HEK293T (cell line): ENCODE data around the gene SYNM.

Experiments
- ARNT ChIP-seq: fragments of 450-650 bp; IDR thresholded peaks from 2 replicates; pipeline ENCODE4 v1.6.1; 2017; ENCODE audit warnings: mild to moderate bottlenecking
- BHLHE40 ChIP-seq: fragments of 450-650 bp; IDR thresholded peaks from 2 replicates; pipeline ENCODE4 v1.6.1; 2016; ENCODE audit warnings: mild to moderate bottlenecking, moderate library complexity, borderline replicate concordance
- CTBP1 ChIP-seq: fragments of 450-650 bp; IDR thresholded peaks from 2 replicates; pipeline ENCODE4 v1.6.1; 2016; ENCODE audit warnings: borderline replicate concordance
- ELF4 ChIP-seq: fragments of 450-650 bp; IDR thresholded peaks from 2 replicates; pipeline ENCODE4 v1.6.1; 2017; ENCODE audit warnings: antibody characterized with exemption
- FOXA1 ChIP-seq: fragments of 450-650 bp; IDR thresholded peaks from 2 replicates; pipeline ENCODE4 v1.6.1; 2016; ENCODE audit warnings: mild to moderate bottlenecking
- FOXK2 ChIP-seq: fragments of 450-650 bp; IDR thresholded peaks from 2 replicates; pipeline ENCODE4 v1.6.1; 2016; ENCODE audit warnings: mild to moderate bottlenecking
- FOXM1 ChIP-seq: fragments of 450-650 bp; IDR thresholded peaks from 2 replicates; pipeline ENCODE4 v1.6.1; 2017; ENCODE audit warnings: mild to moderate bottlenecking, borderline replicate concordance
- HDGF ChIP-seq: fragments of 450-650 bp; IDR thresholded peaks from 2 replicates; pipeline ENCODE4 v1.6.1; 2017; ENCODE audit warnings: antibody characterized with exemption, borderline replicate concordance
- LEF1 ChIP-seq: fragments of 450-650 bp; IDR thresholded peaks from 2 replicates; pipeline ENCODE4 v1.6.1; 2017; ENCODE audit warnings: mild to moderate bottlenecking, borderline replicate concordance
- NFRKB ChIP-seq: fragments of 450-650 bp; IDR thresholded peaks from 2 replicates; pipeline ENCODE4 v1.6.1; 2016; ENCODE audit warnings: mild to moderate bottlenecking, moderate library complexity
- SP1 ChIP-seq: fragments of 450-650 bp; IDR thresholded peaks from 2 replicates; pipeline ENCODE4 v1.6.1; 2017
- TARDBP ChIP-seq: fragments of 450-650 bp; IDR thresholded peaks from 2 replicates; pipeline ENCODE4 v1.6.1; 2016
- ZNF384 ChIP-seq: fragments of 450-650 bp; IDR thresholded peaks from 2 replicates; pipeline ENCODE4 v1.6.1; 2016
- TF ChIP-seq, protein P1 (sequence below): fragments of 450-650 bp; IDR thresholded peaks from 2 replicates; pipeline ENCODE4 v1.6.1; 2016

GRCh38 chr15:99108993-99109392 lies 4.1 kb downstream of the SYNM start:
- no peak for TF ChIP-seq LEF1
- no peak for TF ChIP-seq TARDBP
- no peak for TF ChIP-seq SP1
- no peak for TF ChIP-seq FOXM1
- no peak for TF ChIP-seq BHLHE40
- TF ChIP-seq FOXK2, result no peak
- TF ChIP-seq CTBP1, result no peak
- TF ChIP-seq FOXA1, result no peak
- no peak for TF ChIP-seq NFRKB
- no peak for TF ChIP-seq ARNT
- TF ChIP-seq, protein P1, sequence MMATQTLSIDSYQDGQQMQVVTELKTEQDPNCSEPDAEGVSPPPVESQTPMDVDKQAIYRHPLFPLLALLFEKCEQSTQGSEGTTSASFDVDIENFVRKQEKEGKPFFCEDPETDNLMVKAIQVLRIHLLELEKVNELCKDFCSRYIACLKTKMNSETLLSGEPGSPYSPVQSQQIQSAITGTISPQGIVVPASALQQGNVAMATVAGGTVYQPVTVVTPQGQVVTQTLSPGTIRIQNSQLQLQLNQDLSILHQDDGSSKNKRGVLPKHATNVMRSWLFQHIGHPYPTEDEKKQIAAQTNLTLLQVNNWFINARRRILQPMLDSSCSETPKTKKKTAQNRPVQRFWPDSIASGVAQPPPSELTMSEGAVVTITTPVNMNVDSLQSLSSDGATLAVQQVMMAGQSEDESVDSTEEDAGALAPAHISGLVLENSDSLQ, result no peak
- TF ChIP-seq HDGF, result no peak
- no peak for TF ChIP-seq ZNF384
- TF ChIP-seq ELF4, result no peak
